ENCODE data around the gene MAGI1.

MAGI1 gene

DNA sequence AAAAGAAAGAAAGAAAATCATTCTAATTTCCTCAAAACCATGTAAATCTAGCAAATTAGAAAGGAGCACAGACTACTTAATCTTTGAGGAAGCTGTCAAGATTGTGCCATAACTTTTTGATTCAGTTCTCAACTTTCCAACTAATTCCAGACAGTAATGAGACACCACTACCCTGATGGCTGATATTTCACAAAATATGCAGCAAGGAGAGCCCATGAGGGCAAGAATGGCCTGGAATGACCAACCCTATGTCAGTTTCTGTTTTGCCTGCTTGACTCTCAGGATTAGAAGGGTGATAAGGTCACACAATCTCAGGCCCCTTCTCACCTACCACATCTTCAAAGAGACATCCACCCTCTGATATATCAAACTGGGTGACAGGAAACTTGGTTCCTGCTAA lies 134.7 kb downstream of the MAGI1 start:
- Histone ChIP-seq H3K79me2 (ENCODE audit: insufficient read depth, low read depth) (no peaks in the 10 kb centered on the region), H4K20me1 (ENCODE audit: insufficient read depth) (no peaks in the 10 kb centered on the region)

DNA sequence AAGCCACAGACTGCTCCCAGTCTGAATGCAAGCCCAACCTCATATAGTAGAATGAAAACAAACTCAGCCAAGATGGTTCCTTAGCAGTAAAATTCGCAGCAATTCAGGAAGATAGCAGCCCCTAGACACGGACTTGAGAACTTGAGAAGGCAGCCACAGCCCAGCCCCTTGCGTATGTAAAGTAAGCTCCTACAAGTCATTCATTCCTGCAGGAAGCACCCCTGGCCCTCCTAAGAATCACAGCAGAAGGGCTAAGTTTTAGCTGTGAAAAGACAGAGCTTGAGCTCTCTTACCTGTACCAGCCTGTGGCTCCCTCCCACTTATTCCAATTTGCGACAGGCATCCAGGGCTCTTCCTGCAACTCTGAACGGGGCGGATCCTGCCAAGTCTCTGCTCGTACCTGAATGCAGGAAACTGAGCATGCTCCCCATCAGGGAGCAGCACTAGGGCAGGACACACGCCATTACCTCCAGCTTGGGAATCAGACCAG lies 136.4 kb downstream of the MAGI1 start:
- no peaks in the 10 kb centered on the region for H3K79me2 ChIP-seq (ENCODE audit: insufficient read depth, low read depth)
- H3K27me3 ChIP-seq (ENCODE audit: insufficient read depth, low read depth) = no peaks in the 10 kb centered on the region
- TF ChIP-seq, protein P1, sequence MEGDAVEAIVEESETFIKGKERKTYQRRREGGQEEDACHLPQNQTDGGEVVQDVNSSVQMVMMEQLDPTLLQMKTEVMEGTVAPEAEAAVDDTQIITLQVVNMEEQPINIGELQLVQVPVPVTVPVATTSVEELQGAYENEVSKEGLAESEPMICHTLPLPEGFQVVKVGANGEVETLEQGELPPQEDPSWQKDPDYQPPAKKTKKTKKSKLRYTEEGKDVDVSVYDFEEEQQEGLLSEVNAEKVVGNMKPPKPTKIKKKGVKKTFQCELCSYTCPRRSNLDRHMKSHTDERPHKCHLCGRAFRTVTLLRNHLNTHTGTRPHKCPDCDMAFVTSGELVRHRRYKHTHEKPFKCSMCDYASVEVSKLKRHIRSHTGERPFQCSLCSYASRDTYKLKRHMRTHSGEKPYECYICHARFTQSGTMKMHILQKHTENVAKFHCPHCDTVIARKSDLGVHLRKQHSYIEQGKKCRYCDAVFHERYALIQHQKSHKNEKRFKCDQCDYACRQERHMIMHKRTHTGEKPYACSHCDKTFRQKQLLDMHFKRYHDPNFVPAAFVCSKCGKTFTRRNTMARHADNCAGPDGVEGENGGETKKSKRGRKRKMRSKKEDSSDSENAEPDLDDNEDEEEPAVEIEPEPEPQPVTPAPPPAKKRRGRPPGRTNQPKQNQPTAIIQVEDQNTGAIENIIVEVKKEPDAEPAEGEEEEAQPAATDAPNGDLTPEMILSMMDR (conservative IDR thresholded peaks at IDR 0.05; ENCODE audit: low read depth, low read length) = no peak
- no peaks in the 10 kb centered on the region for H3K36me3 ChIP-seq (ENCODE audit: insufficient read depth)
- H3K4me1 ChIP-seq (ENCODE audit: low read depth, poor library complexity, severe bottlenecking) = no peaks in the 10 kb centered on the region
- H3K9ac ChIP-seq = no peak overlapping the region
- H3K4me2 ChIP-seq = no peak overlapping the region
- H2AFZ ChIP-seq (ENCODE audit: low read depth) = no peak overlapping the region
- H3K27ac ChIP-seq = no peak overlapping the region
- H3K4me3 ChIP-seq (IDR thresholded peaks at IDR 0.05; ENCODE audit: insufficient read depth, low read depth, low read length) = no peak overlapping the region
- H4K20me1 ChIP-seq (ENCODE audit: insufficient read depth) = no peaks in the 10 kb centered on the region

More for the DNA sequence above, 134.7 kb downstream of the MAGI1 start:
- Histone ChIP-seq H3K27me3 (ENCODE audit: insufficient read depth, low read depth) (no peaks in the 10 kb centered on the region), H3K27ac (no peak overlapping the region), H3K4me2 (no peak overlapping the region), H3K36me3 (ENCODE audit: insufficient read depth) (no peaks in the 10 kb centered on the region), H3K9ac (no peak overlapping the region), H3K4me3 (IDR thresholded peaks at IDR 0.05; ENCODE audit: insufficient read depth, low read depth, low read length) (no peak overlapping the region), H3K4me1 (ENCODE audit: low read depth, poor library complexity, severe bottlenecking) (no peaks in the 10 kb centered on the region), H2AFZ (ENCODE audit: low read depth) (no peak overlapping the region)
- TF ChIP-seq, protein P1 (conservative IDR thresholded peaks at IDR 0.05; ENCODE audit: low read depth, low read length) = no peak

DNA sequence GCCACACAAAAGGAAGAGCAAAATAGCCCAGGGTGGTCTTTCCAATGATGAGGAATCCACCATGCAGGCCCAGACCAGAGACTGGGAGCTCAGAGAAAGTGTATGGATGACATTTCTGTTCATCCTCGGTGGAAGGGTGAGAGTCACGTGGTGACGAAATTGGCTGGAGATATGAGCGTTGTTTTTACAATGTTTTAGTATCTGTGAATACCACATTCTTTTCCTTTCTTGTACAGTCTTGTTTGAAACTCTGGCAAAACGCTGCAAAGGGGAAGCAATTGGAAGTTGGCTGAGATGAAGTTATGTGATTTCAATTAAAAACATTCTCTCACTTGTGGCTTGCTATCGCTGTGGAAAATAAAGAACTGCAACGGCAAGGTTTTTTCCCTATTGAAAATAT lies 137.5 kb downstream of the MAGI1 start:
- TF ChIP-seq, protein P1 (conservative IDR thresholded peaks at IDR 0.05; ENCODE audit: low read depth, low read length) = no peak
- H3K9ac ChIP-seq = no peak overlapping the region
- H3K4me3 ChIP-seq (IDR thresholded peaks at IDR 0.05; ENCODE audit: insufficient read depth, low read depth, low read length) = no peak overlapping the region
- no peaks in the 10 kb centered on the region for H3K27me3 ChIP-seq (ENCODE audit: insufficient read depth, low read depth)
- no peak overlapping the region for H3K27ac ChIP-seq
- no peaks in the 10 kb centered on the region for H3K4me1 ChIP-seq (ENCODE audit: low read depth, poor library complexity, severe bottlenecking)
- H3K36me3 ChIP-seq (ENCODE audit: insufficient read depth) = no peaks in the 10 kb centered on the region
- no peaks in the 10 kb centered on the region for H4K20me1 ChIP-seq (ENCODE audit: insufficient read depth)
- no peak overlapping the region for H3K4me2 ChIP-seq
- no peaks in the 10 kb centered on the region for H3K79me2 ChIP-seq (ENCODE audit: insufficient read depth, low read depth)
- H2AFZ ChIP-seq (ENCODE audit: low read depth) = no peak overlapping the region

DNA sequence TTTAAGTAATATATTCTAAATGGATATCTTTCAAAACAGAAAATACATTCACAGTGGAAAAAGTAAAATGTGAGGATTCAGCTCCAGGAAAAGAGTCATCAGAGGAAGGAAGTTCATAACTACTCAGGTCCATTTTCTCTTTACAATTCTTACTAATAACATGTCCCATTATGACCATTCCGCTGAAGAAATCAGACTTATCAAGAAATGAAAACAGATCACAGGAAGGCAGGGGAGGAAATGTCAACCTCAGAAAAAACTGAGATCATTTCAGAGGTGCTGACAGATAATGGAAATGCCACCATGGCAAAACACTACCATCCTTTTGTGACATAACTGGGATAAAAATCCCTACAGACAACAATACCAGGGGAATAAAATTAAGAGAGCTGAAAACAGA lies 139.5 kb downstream of the MAGI1 start:
- H3K27ac ChIP-seq = no peak overlapping the region
- no peak overlapping the region for H2AFZ ChIP-seq (ENCODE audit: low read depth)
- no peaks in the 10 kb centered on the region for H4K20me1 ChIP-seq (ENCODE audit: insufficient read depth)
- TF ChIP-seq, protein P1 (conservative IDR thresholded peaks at IDR 0.05; ENCODE audit: low read depth, low read length) = no peak
- no peak overlapping the region for H3K4me3 ChIP-seq (IDR thresholded peaks at IDR 0.05; ENCODE audit: insufficient read depth, low read depth, low read length)
- H3K27me3 ChIP-seq (ENCODE audit: insufficient read depth, low read depth) = no peaks in the 10 kb centered on the region
- H3K9ac ChIP-seq = no peak overlapping the region
- no peaks in the 10 kb centered on the region for H3K79me2 ChIP-seq (ENCODE audit: insufficient read depth, low read depth)
- H3K4me1 ChIP-seq (ENCODE audit: low read depth, poor library complexity, severe bottlenecking) = no peaks in the 10 kb centered on the region
- H3K4me2 ChIP-seq = no peak overlapping the region
- no peaks in the 10 kb centered on the region for H3K36me3 ChIP-seq (ENCODE audit: insufficient read depth)
